GM19455 (cell line): ENCODE measurements around the gene PANX3.
"Not testable (repeated sequence)": the region's sequence is repeated elsewhere in the genome, so short reads cannot be mapped to it uniquely, and the experiment has no call there.

Source experiments
- ATAC-seq: cut with Tn5 transposase; IDR thresholded peaks from one replicate; pipeline ENCODE4 v1.9.1; 2021; ENCODE audit not compliant: unreplicated experiment

PANX3 gene, protein sequence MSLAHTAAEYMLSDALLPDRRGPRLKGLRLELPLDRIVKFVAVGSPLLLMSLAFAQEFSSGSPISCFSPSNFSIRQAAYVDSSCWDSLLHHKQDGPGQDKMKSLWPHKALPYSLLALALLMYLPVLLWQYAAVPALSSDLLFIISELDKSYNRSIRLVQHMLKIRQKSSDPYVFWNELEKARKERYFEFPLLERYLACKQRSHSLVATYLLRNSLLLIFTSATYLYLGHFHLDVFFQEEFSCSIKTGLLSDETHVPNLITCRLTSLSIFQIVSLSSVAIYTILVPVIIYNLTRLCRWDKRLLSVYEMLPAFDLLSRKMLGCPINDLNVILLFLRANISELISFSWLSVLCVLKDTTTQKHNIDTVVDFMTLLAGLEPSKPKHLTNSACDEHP

DNA sequence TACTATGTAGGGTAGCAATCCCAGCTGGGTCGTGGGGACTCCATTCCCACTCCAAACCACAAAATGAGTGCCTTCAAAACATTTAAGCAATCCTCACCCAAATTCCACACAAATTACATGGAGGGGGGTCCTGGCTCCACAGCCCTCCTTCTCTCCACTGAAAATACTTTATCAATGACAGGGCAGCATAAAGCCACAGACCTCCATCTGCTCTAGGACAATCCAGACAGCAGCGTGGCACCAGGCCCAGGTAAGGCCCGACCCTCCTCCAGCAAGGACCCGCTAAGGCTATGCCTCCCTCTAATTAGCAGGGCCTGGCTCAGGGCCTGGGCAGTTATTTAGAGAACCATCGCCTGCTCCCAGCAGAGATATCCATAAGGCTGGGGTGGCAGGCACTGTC lies at the start of gene PANX3:
Gene PANX3, plus strand, starts transcription at position 365 of the 400 bp plus-strand sequence. CDS start 129 bp downstream, outside the sequence.
- no peak for ATAC-seq

DNA sequence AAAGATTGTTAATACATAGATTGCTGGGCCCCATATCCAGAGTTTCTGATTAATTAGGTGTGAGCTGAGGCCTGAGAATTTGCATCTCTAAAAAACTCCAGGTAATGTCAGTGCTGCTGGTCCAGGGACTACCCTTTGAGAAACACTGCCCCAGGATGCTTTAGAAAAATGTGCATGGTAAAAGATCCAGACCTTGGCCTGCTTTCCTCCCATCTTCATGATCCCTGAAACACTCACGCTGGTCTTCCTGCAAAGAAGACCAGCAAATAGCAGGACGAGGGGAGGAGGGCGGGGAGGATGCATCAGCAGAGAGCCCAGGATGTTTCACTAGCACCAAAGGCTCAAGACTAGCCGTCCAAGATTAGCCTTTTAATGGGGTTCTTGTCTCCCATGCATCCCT lies 41.5 kb upstream of the PANX3 start, which contains the start of gene OR8A1:
Gene OR8A1, plus strand, starts transcription at position 301 of the 400 bp plus-strand sequence. CDS start 123 bp downstream, outside the sequence.
- ATAC-seq, result no peak

DNA sequence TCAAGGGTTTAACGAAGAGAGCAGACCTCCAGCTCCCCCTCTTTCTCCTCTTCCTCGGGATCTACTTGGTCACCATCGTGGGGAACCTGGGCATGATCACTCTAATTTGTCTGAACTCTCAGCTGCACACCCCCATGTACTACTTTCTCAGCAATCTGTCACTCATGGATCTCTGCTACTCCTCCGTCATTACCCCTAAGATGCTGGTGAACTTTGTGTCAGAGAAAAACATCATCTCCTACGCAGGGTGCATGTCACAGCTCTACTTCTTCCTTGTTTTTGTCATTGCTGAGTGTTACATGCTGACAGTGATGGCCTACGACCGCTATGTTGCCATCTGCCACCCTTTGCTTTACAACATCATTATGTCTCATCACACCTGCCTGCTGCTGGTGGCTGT lies 41.1 kb upstream of the PANX3 start:
- ATAC-seq, result no peak

DNA sequence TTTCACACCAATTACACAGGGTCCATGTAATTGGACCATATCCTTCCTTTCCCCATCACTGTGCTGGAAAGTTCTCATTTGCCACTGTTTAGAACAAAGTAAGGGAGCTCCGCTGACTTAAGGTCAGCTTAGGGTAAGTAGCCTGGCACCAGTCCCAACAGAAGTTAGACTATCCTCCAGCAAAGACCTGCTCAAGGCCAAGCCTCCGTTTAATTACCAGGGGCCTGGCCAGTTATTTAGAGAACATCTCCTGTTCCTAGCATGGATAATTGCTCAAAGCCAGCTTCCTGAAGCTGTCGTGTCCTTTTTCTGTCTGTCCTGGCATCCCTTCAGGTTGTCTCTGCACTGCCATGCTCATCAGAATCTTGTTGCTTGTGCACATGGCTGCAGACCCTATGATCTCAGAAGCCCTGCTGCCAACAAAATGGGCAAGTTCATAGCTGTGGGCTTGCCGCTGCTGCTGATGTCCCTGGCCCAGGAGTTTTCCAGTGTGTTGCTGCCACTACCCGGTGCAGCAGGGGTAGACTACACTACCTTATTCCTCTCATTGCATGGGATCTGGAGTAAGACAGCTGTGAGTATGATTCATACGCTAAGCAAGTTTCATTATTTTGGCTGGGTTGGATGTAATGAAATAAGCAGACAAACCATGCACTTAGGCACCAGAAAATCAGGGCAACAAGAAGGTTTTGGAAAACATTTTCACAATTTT lies 33.4 kb upstream of the PANX3 start:
- no peak for ATAC-seq

DNA sequence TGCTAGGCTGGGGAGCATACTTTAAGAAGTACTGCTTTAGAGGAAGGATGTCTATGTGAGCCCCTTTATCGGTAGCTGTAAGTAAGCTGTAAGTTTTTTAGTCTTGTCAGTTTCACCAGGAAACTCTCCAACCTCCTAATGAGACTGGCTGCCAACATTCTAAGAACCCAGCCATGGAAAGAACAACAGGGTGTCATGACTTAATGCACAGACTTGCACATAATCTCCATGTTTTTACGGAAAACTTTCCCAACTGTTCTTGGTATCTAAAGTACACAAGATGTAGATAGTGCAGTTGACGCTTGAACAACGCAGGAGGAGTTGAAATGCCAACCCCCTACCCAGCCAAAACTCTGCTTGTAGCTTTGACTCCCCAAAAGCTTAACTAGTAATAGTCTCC lies 32.5 kb upstream of the PANX3 start:
- ATAC-seq, result no peak

DNA sequence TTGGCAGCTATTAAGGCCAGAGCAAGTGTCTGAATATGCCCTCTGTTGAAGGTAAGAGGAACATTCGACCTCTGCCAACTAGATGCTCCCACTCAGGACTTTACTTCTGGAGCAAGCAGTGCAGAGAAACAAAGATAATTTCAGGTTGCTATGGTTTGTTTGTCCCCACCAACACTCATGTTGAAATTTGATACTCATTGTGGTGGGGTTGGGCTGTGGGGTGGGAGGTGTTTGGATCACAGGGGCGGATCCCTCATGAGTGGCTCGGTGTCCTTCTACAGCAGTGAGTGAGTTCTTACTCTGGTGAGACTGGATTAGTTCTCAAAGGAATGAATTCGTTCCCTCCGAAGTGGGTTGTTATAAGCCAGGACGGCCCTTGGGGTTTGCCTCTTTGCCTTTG lies 29.4 kb upstream of the PANX3 start:
- ATAC-seq, result no peak

DNA sequence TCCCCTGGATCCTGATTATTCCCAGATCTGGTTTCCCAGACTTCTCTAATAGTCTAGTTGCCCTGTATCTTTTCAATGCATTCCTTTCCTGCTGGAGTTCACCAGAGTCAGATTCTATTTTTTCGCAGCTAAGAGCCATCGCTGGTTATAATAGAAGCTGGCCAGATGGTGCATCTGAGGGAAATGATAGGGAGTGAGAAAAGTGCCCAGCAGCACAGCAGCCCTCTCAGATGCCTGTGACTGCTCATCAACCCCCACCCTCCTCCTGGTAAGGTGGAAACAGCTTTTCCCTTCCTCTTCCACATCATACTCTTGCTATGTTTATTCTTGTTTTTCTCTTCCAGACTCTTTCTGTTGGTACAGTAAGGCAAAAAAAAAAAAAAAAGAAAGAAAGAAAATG lies 28.7 kb upstream of the PANX3 start:
- ATAC-seq, result no peak

DNA sequence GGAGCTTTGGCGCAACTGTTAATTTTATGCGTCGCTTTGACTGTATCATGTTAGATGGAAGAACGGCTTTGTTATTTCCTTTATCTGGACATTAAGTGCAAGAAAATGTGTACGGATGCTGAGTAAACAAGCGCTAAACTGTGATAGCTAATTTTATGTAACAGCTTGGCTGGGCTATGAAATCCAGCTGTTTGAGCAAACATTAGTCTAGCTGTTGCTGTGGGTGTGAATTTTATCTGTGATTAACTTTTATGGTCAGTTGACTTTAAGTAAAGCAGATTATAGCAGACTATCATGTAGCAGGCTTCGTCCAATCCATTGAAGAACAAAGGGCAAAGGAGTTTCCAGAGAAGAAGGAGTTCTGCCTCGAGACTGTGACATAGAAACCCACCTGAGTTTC lies 27.4 kb upstream of the PANX3 start:
- no peak for ATAC-seq

DNA sequence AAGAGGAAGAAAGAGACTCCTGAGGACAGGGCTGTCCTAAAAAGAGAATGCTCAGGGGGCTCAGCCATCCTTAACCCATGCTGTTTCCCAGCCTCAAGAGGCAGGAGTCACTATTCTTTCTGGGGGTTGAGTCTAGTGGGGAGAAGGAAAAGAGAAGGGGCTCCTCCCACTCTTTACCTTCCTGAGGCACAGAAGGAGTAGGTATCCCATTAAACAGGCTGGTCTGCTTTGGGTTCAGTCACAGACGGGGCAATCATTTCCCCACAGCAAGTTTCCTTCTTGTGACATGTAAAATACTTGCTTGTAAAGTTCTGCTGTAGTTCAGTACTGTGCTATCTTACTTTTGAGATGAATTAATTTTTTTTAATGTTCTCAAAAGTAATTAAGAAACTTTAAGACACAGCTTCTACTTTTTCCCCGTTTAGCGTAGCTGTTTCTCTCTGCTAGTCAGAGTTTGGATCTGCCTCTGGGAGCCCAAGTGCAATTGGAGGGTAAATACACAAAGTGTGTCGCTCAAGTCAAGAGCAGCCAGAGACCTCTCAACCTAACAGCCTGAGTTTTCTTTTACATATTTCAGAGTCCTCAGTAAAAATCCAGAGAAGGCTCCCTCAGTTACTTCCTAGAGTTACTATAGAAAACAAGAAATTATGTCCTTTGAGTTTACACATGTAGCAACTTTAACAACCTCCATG lies 26.4 kb upstream of the PANX3 start:
- ATAC-seq, result no peak

DNA sequence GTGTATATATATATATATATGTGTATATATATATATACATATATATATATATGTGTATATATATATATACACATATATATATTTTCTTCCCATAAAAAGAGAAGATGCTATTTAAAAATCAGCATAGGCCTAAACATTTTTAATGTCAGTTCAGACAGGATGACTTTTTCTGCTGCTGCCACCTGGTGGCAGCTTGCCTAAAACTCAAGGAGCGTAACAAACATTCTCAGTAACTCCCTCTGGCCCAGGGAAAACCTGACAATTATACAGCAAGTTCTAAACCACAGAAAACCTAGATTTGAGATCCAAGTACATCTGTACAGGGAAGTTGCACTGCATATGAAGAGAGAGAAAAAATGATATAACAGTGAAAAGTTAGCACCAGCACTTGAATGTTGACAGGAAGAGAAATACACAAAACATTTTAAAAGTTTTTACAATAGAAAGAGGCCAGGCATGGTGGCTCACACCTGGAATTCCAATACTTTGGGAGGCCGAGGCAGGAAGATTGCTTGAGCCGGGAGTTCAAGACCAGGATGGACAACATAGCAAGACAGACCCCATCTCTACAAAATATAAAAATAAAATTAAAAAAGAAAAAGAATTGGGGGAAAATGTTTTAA lies 24.9 kb upstream of the PANX3 start:
- peak; percentile 65 for ATAC-seq

DNA sequence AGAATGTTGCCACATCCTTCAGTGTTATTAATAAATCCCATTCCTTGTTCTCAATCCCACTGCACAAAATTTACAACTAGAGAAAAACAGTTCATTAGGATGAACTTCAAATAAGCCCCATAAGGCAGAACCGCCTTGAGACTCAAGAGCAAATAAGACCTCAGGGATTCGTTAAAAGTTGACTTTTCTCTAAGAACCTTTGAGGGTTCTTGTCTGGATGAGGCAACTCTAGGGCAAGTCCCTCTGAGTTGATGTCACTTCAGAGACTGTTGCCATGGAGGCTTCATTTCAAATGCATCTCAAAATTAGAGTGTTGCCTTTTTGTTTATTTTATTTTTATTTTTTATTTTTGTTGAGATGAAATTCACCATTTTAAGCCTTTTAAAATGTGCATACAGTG lies 19.8 kb upstream of the PANX3 start:
- ATAC-seq, result no peak

DNA sequence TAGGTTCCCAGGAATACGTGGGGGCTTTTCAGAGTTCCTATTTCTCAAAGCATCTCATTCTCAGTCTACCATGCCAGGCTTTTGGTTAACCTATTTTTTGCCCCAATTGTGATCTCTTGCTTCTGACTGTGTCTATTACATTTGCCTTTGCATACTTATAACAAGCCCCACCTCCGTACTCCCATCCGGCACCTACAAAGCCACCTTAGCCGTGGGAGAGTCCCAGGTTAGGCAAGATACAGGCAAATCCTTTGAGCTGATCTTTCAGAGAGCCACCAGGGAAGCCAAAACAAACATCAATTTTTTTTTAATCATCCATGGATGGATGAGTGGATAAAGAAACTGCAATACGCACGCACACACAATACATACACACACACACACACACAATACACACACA lies 18.6 kb upstream of the PANX3 start:
- no peak for ATAC-seq

DNA sequence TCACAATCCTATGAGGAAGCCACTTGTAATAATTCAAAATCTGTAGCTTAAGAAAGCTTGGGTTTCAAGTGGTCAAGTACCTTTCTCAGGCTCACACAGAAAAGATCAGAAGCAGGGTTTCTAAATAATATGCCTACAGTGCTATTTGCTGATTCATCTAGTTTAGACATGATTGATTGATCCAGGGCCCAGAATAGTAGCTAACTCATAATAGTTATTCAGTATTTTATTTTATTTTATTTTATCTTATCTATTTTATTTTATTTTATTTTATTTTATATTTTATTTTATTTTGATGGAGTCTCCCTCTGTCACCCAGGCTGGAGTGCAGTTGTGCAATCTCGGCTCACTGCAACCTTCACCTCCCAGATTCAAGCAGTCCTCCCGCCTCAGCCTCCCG lies 15.9 kb upstream of the PANX3 start:
- no peak for ATAC-seq

DNA sequence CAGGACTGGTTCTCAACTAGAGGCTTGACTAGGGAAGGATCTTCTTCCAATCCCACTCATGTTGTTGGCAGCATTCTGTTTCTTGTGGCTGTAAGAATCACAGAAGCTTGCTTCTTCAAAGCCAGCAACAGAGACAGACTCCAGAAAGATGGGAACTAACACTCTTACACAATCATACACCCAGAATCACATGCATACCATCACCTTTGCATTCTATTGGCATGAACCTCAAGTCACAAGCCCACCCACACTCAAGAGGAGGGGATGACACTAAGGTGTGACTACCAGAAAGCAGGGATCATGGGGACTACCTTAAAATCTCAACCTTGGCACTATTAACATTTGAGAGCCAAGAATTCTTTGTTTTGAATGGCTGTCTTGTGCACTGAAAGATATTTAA lies 13.6 kb upstream of the PANX3 start:
- ATAC-seq, result no peak

DNA sequence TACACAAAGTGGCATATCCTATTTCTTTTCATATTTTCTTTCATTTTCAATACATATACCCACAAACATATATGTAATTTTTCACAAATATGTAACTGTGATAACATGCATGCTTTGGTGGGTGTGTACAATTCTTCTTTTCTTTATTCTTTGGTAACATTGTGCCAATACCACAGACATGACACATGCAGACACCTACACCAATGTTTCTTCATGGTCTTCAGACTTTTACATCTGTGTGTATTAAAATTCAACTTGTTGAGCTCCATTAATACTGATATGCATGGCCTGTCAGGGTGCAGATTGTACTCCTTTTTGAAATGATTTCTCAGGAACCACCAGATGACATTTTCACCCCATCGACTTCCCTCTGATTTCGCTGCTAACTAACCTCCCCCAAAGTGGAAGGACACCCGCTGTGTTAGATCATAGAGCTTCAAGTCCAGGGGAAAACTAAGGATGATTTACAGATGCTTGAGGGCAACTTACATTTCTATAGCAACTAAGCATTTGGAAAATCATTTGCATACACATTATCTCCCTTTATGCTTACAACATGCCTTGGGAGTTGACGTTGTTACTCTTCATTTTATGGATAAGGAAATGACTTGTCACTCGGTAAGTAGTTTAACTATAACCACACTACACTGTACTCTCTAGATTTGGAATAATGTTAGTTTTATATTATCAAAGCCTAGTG lies 10.5 kb upstream of the PANX3 start:
- ATAC-seq, result no peak

DNA sequence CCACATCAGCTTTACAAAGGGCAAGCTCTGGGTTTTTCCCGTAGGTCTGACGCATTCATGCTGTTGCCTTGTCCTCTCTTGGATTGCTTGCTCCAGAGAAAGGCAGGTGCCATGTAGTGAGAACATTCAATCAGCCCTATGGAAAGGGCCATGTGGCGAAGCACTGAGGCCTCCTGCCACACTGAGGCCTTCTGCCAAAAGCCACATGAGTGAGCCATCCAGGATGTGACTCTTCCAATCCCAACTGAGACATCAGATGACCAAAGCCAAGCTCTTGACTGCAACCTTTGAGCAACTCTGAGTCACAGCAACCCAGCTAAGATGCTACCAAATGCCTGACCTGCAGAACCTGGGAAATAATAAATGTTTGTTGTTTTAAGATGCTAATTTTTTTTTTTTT lies 9.0 kb upstream of the PANX3 start:
- no peak for ATAC-seq

DNA sequence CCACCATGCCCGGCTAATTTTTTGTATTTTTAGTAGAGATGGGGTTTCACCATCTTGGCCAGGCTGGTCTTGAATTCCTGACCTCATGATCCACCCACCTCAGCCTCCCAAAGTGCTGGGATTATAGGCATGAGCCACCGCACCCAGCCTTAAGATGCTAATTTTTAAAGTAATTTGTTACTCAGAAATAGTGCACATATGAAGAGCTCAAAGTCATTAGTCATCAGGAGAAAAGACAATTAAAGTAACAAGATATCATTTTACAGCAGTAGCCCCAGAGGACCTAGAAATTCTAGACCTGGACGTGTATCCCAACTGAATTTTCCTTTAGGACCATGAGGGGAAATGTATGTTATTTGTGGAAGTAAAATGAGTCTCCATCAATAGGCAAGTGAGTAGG lies 8.5 kb upstream of the PANX3 start:
- ATAC-seq, result not testable (repeated sequence)

DNA sequence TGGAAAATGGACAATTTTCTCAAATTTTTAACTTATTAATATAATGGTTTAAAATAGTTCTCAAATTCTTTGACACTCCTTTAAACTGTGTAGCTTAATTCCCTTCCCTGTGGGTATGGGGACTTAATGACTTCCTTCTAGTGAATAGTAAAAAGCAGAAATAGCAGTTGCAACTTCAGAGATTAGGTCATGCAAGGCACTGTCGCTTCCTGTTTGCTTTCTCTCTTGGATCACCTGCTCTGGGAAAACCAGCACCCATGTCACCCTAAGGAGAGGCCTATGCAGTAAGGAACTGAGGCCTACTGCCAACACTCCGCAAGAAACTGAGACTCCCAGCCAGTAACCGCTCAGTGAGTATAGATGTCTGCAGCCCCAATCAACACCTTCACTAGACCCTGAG lies 5.5 kb upstream of the PANX3 start:
- no peak for ATAC-seq

DNA sequence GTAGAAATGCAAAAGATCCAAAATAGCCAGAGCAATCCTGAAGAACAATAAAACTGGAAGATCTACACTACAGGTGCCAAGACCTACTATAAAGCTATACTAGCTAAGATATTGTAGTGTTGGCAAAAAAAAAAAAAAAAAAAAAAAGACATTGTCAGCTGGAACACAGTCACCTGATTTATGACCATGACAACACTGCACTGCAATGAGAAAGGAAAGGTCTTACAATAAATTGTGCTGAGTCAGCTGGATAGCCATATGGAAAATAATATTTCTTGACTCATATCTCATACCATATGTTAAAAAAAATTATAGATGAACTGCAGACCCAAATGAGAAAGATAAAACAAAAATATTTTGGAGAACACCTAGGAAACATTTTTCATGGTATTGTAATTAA lies 3.1 kb upstream of the PANX3 start:
- ATAC-seq, result no peak

DNA sequence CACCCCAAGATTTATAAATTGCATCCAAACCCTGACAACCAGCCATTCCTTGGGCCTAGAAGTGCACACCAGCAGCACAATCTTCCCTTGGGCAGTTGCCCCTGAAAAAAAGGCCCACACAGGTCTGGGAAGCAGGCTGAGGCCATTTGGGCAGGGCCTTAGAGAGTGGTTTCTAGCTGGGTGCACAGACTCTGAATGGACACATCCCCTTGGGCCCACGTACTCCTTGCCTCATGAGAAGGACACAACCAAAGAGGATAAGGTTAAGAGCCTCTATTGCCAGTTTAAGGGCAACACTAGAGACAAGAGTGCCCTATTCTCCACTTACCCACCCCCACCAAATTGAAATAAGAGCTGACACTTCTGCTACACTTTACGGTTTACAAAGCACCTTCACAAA lies 933 bp upstream of the PANX3 start:
- no peak for ATAC-seq

DNA sequence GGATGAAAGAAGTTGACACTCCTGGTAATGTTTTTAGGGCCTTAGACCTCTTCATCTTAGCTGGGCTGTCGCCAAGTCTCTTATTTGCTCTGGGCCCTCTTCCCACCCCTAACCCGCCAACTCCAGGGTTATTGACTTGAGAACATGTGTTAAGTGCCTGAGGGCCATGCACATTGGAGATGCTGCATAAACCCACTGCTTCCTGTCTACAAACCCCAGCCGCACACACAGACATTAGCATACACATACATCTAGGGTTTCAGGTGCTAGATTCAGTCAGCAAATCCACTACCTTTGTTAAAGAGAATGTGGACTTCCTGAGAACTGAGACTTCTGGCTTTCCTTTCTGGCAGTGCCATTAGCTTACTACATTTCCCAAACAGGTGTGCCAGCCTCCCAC lies 817 bp downstream of the PANX3 start:
- no peak for ATAC-seq
